Anterior cingulate cortex (tissue), 58 donors: ENCODE results near the gene ZNF460.
"Not testable (repeated sequence)": the region's sequence is repeated elsewhere in the genome, so short reads cannot be mapped to it uniquely, and the experiment has no call there.

Source experiments
- DNase-seq, 58 donors: peaks; one replicate each; lab custom pipeline; 2025; lab: John Stamatoyannopoulos, UW

ZNF460 gene

DNA sequence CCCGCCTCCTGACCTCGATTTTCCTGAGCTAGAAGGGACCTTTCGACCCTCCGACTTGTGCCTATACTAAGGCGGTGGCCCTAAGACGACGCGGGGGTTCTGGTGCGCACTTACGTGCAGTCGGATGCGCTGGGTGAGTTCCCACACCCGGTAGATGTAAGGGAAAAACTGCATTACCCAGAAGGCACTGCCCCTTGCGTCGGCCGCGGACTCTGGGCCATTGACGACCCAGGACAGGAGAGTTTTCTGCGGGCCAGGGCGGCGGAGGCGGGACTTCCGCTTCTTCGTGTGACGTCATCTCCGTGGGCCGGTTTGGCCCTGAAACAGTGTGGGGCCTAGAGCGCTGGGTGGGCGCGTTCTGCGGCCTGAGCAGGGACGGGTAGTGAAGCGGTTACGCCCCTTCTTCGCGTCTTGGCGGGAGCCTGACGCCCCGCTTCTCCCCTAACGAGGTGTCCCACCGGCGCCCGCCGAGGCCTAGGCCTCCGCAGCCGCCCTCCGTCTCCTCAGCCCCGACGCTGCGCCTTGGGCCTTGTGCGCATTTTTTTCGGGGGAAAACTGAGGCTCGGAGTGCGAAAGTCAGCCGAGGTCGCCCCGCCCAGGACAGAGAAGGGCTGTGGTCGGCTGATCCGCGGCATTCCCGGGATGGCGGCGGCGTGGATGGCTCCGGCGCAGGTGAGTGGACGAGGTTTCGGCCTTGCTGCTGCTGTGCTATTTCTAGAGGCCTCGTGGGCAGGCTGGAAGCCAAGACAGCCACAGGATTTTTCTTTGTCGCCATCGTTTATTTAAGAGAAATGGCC is at the start of gene ZNF460:
ZNF460 (plus strand) TSS at position 321 of the 797 bp plus-strand sequence; CDS start at position 643, 322 bp downstream.
- DNase-seq: peak; percentile 67 to 98 (median 93)

DNA sequence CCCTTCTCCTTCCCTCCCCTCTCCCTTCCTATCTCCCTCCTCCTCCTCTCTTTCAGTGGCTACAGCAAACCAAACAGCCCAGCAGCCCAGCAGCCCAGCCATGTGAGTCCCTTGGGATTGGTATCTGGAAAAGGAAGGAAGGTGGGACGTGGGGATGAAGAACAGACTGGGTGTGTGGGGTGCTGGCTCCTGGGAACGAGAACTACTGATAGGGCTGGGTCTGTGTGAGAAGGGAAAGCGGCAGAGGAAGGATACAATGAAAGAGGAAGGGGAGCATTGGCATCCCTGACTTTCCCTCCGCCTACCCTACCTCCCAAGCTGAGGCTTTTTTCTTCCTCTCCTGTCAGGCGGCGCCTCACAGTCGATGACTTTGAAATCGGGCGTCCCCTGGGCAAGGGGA is 48.6 kb upstream of the ZNF460 start:
- DNase-seq: no peak

DNA sequence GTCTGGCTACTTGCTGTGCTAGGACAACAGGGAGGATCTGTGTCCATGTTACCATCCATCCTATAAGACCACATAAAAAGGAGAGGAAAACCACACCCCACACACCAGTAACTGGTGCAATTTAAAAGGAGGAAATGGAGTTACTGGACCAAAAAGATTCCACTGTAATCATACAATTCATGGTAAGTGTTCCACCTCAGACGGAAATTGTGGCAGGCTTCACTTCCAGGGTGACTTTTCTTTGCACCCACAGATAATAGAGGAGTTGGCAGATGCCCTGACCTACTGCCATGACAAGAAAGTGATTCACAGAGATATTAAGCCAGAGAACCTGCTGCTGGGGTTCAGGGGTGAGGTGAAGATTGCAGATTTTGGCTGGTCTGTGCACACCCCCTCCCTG is 47.1 kb upstream of the ZNF460 start:
- DNase-seq: no peak

DNA sequence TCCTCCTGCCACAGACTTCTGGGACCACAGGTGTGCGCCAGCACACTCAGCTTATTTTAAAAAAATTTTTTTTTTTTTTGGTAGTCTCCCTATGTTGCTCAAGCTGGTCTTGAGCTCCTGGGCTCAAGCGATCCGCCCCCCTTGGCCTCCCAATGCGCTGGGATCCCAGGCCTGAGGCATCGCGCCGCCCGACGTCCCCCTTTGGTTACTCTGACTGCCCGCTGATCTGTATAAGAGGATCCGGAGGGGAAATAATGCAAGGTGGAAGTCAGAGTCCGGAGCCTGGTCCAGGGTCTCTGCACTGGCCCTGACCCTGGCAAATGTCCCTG is 40.3 kb upstream of the ZNF460 start:
- peak in 2 of 58 donors; percentile 47 to 69 for DNase-seq

DNA sequence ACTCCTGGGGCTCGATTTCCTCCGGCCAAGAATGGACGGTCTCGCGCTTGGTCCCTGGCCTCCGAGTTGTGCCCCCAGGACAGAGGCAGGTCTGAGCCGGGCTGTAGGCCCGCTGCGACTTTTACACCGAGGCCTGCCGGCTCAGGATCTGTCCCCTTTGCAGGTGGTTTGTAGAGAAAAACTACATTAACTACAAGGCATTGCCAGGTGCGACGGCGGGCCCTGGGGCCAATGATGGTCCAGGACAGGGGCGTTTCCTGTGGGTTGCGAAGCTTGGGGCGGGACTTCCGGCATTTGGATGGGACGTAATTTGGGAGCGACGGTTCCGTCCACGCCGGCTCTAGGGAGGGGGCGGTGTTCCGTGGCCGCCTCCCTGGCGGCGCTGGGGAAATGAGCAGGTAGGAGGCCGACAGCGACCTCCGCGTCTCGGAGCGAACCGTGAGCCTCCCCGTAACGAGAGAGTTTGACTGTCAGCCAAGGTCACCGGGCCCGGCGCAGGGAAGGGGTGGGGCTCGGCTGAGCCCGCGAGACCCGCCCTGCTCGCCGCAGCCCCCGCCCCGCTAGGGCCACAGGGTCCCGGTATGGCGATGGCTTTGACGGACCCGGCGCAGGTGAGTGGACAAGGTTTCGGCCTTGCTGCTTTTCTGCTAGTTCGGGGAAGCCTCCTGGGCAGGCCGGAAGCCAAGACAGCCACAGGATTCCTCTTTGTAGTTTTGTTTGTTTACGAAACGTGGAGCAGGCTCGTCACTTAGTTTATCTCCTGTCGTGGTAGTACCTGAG is 39.8 kb upstream of the ZNF460 start, which contains the start of gene ZNF805:
ZNF805 (plus strand) TSS at position 322 of the 780 bp plus-strand sequence; CDS start at position 582, 260 bp downstream.
- peak; percentile 52 to 96 (median 90) for DNase-seq

DNA sequence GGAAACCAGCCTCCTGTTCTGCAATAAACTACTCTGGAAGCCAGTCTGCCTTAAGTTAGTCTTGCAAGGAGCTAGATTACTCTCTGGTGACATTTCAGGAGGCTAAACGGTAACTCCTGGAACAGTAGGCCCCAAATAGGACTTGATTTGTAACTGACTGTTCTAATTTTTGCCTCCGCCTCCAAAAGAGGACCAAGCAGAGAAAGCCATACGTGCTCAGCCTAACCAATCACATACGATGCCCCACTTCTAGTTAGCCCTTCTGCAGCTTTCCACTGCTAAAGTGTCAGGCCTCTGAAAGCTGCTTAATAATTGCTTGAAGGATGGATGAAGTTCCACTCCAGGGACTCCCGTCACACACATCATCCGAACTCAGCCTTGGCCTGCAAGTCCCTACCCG is 39.1 kb upstream of the ZNF460 start:
- DNase-seq: peak in 7 of 58 donors; percentile 1 to 45 (median 8)

DNA sequence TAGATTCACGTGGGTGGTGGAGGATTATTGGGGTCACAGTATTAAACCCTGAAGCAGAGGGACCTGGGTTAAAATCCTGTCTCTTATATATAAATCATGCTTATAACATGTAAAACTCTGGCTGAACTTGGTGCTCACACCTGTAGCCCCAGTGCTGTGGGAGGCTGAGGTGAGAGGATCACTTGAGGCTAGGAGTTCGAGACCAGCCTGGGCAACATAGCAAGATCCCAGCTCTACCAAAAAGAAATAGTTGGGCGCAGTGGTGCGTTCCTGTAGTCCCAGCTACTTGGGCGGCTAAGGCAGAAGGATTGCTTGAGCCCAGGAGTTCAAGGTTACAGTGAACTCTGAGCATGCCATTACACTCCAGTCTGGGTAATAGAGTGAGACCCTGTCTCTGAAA is 37.5 kb upstream of the ZNF460 start:
- DNase-seq: no peak

DNA sequence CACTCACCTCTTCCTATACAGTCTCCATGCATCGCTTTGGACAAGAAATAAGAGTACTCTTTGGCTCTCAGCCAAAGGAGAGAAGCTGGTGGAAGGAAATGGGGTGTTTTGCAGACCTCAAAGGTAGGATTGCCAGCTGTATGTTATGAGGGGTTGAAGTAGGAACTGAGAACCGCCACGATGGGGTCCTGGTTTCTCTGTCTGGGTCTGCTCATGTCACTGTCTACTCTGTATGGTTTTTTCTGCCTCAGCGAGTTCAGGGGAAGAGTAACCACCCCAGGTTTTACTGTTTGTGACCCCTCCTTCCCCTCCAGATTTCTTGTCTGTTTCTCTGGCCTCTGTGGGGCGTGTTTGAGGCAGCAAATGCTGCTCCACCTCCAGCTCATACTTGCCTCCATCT is 35.8 kb upstream of the ZNF460 start:
- no peak for DNase-seq

DNA sequence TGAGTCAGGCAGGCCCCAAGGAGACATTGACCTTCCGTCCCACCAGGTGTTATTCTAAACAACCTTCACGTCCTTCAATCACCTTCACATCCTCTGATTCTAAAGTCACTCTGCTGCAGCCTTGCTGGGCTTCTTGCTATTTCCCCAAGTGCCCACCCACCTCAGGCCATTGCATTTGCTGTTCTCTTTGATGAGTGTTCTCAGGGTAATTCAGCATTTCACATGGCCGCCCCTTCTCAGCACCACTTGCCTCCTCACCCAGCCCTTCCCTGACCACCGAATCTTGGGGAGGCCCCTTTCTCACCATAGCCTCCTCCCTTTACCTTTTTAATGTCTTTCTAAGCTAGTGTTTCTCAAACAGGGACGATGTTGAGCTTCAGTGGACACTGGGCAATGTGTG is 35.2 kb upstream of the ZNF460 start:
- no peak for DNase-seq

DNA sequence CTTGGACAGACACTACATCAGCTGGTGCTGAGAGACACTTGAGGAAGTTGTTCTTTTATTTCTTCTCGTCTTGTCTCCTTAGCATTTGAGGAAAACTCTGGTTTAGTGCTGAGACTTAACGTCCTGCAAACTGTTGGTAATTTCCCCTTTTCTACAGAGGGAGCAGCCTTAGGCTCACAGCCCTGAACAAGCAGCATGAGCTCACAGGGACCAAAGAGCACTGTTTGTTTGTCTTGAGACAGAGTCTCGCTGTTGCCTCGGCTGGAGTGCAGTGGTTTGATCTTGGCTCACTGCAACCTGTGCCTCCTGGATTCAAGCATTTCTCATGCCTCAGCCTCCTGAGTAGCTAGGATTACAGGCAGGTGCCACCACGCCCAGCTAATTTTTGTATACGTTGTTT is 34.3 kb upstream of the ZNF460 start:
- no peak for DNase-seq

DNA sequence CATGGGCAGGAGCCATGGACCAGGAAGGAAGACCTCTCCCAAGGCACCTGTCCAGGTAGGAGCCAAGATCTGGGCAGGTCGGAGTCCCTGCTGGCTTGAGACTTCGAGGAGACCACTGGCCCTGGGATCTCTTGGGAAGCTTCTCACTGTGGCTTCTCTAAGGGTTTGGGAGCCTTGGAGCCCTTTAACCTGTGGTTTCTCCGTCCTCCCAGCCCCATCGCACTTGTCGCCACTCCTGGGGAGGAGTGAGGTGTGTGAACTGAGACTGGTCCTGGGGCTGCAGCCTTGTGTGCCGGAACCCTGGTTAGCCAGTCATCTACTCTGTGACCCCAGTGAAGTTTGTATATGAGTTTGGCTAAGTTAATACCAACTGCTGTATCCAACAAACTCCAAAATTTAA is 31.6 kb upstream of the ZNF460 start:
- DNase-seq: no peak

DNA sequence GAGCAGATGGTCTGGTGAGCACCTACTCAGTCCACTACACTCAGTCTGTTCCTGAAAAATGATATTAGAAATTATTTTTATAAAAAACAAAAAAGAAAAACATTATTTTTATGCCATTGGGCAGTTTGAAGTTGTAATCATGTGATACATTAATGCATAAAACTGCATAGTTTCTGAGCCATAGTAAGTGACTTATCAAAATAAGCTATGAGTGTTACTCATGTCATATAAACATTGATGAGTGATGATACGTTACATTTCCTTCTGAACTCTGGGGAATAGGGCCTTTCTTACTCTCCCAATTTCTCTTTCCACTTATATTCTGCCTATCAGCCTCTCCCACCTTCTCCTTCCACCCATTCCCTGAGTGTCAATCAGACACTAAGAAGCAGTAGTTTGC is 31.0 kb upstream of the ZNF460 start:
- no peak for DNase-seq

DNA sequence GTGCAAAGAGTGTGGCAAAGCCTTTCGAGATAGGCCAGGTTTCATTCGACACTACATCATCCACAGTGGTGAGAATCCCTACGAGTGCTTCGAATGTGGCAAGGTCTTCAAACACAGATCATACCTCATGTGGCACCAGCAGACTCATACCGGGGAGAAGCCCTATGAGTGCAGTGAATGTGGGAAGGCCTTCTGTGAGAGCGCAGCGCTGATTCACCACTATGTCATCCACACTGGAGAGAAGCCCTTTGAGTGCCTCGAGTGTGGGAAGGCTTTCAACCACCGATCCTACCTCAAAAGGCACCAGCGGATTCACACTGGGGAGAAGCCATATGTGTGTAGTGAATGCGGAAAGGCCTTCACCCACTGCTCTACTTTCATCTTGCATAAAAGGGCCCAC is 26.5 kb upstream of the ZNF460 start:
- DNase-seq: not testable (repeated sequence)

DNA sequence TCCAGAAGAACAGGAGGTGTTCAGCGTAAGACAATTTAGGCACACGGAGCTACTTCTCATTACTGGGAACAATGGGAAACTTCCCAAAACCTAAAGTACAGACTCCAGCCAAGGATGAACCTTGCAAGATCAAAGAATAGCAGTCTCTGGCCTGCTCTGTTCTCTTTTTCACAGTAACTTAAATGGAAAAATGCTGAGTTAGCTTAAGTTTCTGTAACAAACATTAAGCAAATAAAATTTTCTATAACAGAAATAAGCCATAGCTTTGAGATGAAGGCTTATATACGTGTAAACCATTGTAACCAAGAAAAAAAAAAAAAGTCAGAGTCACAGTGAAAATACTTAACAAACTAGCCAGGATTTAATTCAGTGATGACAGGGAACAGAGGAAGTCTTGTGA is 18.2 kb upstream of the ZNF460 start:
- no peak for DNase-seq

DNA sequence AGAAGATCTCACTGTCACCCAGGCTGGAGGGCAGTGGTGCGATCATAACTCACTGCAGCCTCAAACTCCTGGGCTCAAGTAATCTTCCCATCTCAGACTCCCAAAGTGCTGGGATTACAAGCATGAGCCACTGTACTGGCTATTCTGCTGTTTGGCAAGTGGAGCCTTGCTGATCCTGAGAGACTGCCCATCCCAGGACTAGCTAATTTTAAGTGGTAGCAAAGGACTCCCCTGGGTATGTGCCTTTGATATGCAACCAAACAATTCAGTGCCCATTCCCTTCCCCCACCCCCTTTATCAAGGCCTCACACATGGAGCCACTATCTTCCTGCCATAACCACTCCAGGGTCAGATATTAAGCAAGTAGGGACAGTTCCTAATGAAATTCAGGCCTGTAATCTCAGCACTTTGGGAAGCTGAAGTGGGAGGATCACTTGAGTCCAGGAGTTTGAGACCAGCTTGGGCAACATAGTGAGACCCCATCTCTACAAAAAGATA is 17.0 kb upstream of the ZNF460 start:
- DNase-seq: no peak

DNA sequence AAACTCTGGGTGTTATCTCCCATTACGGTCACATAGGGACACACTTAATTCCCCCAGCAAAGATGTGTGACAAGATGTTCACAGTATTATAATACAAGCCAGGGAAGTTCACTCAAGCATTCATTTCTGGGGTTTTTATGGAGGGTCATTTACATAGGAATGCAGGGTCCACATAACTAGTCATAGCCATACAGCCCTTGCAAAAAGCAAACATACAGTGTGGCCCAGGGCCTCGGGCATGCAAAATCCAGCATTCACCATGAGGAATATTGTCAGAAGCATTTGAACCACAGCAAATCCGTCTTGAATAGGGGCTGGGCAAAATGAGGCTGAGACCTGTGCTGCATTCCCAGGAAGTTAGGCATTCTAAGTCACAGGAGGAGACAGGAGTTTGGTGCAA is 13.0 kb upstream of the ZNF460 start:
- DNase-seq: no peak

DNA sequence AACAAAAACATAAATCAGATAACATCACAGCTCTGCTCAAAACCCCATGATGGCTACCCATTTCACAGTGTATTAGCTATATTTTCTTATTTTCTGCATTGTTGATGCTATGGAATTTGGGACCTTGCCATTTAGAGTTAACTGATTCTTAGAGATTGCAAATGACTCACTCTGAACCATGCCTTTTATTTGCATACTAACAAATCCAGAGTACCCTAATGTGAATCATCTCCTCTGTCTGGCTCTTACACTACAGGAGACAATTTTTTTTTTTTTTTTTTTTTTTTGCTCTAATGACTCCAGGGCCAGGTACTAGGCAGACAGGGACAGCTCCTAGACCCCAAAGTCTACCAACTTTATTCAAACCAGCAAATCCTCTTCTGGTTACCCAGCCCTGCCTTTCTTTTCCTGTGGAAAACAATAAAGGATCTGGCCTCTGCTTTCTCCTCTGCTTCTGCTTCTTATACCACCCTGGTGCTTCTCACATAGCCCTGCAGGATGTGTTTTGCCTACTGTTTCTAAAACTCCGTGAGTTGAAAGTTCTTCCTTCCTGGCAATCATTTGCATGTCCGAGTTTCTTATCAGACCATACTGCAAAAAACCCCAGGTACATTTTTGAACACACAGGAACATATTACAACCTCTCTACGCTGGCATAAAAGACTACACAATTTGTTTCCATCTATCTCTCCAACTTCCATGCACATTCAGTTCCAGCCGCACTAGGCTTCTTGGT is 10.6 kb upstream of the ZNF460 start:
- no peak for DNase-seq

DNA sequence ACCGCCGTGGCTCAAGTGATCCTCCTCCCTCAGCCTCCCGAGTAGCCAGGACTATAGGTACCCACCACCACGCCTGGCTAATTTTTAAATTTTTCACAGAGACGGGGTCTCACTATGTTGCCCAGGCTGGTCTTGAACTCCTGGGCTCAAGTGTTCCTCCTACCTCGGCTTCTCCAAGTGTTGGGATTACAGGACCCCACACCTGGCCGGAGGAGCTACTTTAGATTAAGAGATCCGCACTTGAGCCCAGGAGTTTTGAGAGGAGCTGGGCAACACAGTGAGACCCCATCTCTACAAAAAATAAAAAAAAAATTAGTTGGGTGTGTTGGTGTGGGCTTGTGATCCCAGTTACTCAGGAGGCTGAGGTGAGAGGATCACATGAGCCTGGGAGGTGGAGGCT is 9.0 kb upstream of the ZNF460 start:
- DNase-seq: no peak

DNA sequence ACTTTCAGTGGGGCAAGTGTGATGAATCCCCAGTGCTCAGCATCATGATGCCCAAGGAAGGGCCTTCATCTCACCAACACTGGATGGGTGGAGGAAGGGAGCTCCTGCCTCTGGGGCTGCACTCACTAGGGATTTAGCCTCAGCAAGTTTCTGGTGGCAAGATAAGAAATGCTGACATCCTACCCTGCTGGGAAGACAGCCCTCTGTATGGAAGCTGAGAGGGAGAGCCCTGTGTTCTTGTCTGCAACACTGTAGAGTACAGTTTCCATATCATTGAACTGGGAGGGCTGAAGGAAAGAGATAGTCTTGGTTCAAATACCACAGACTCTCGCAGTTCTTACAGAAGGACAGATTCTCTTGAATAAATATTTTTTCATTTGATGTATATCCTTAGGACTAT is 7.3 kb upstream of the ZNF460 start:
- no peak for DNase-seq

DNA sequence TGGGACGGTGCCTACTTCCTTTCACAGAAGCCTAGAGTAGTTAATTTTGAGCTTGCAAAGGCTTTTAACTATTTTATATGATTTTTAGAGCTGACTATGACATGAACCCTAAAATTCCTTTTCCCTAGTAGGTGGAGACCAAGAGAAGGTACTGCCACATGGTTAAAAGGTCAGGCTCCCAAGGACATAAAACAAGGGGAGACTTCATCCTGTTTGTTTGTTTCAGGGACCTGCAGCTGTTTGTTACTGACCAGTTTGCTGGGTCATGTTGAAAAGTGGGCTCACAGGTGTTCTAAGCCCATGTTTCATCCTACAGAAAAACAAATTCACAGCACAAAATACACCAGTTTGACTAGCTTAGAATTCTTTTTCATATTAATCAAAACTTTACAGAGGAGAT is 3.9 kb upstream of the ZNF460 start:
- no peak for DNase-seq

DNA sequence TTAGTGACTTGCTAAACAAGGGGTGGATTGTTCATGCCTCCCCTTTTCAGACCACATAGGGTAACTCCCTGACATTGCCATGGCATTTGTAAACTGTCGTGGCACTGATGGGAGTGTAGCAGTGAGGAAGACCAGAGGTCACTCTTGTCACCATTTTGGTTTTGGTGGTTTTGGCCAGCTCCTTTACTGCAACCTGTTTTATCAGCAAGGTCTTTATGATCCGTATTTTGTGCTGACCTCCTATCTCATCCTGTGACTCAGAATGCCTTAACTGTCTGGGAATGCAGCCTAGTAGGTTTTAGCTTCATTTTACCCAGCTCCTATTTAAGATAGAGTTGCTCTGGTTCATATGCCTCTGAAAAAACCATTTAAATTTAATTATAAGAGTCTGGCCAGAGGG is 1.8 kb upstream of the ZNF460 start:
- not testable (repeated sequence) for DNase-seq
